ENCODE results near the gene ZNF107.

GRCh38 chr7:64642875-64643274 lies 23.1 kb upstream of the ZNF107 start:
- TF ChIP-seq SRF (IDR thresholded peaks at IDR 0.05; ENCODE audit: low read depth, low read length) (no peak), SP2 (IDR thresholded peaks at IDR 0.05; ENCODE audit: low read length) (no peak), CTBP2 (IDR thresholded peaks at IDR 0.05; ENCODE audit: borderline replicate concordance, insufficient read depth, insufficient read length, low read length) (no peak), EP300 (IDR thresholded peaks at IDR 0.05; ENCODE audit: borderline replicate concordance in 1 of 2, low read depth in 2 of 2, low read length in 2 of 2) (no peak), CTCF (IDR thresholded peaks at IDR 0.05; ENCODE audit: control extremely low read depth in 1 of 3, insufficient read depth in 1 of 3, low read depth in 1 of 3, low read length in 3 of 3) (no peak), NRF1 (IDR thresholded peaks at IDR 0.05; ENCODE audit: low read depth, low read length) (no peak)
